CD14-positive monocyte (primary cell): Measurements from ENCODE around the gene LINC00237. TPM values are rescaled to one million over a fixed set of nuclear protein-coding genes. Genes with fewer than 3 reads are reported as not detected.

Experiments
- DNase-seq, 3 donors: peaks; one replicate each; pipeline ENCODE4 v3.0.0-alpha.2; 2011 to 2022
- H2AFZ ChIP-seq: 2 replicates; pipeline ENCODE4 v1.6.0; 2012; ENCODE audit warnings: mild to moderate bottlenecking, low read depth, low read length, inconsistent platforms; ENCODE audit not compliant: insufficient read depth, poor library complexity, severe bottlenecking
- H3K27ac ChIP-seq, 2 donors: 1 replicate in 1 of 2; 2 replicates in 1 of 2; pipeline ENCODE4 v1.5.1; 2012 to 2013; ENCODE audit warnings: low read length in 2 of 2, control low read depth in 1 of 2, inconsistent platforms in 1 of 2, low read depth in 1 of 2, mild to moderate bottlenecking in 1 of 2
- H3K27me3 ChIP-seq, 2 donors: one replicate each; pipeline versions ENCODE4 v1.6.0 to v1.6.1; 2011 to 2013; ENCODE audit warnings: low read length in 2 of 2; ENCODE audit not compliant: control insufficient read depth in 2 of 2, insufficient read depth in 2 of 2
- H3K36me3 ChIP-seq, 2 donors: replicated peaks in 1 of 2; 1 replicate in 1 of 2; 2 replicates in 1 of 2; pipeline versions ENCODE4 v1.5.1 to v1.6.1; 2012 to 2013; ENCODE audit warnings: low read length in 2 of 2, control low read depth in 1 of 2, inconsistent platforms in 1 of 2, mild to moderate bottlenecking in 1 of 2; ENCODE audit not compliant: insufficient read depth in 2 of 2, control insufficient read depth in 1 of 2
- H3K4me1 ChIP-seq, 2 donors: 1 replicate in 1 of 2; 2 replicates in 1 of 2; pipeline versions ENCODE4 v1.5.1 to v1.6.1; 2012 to 2013; ENCODE audit warnings: low read length in 2 of 2, control low read depth in 1 of 2, inconsistent platforms in 1 of 2, mild to moderate bottlenecking in 1 of 2, moderate library complexity in 1 of 2; ENCODE audit not compliant: insufficient read depth in 2 of 2, control insufficient read depth in 1 of 2
- H3K4me2 ChIP-seq: replicated peaks from 2 replicates; pipeline ENCODE3; 2012; ENCODE audit warnings: low read length, moderate library complexity, mild to moderate bottlenecking; ENCODE audit not compliant: poor library complexity, severe bottlenecking; ENCODE audit errors: extremely low read depth
- H3K4me3 ChIP-seq, 3 experiments: fragments of 200-600 bp in 1 of 3; sonication (generic) in 1 of 3; replicated peaks in 1 of 3; 1 replicate in 2 of 3; 2 replicates in 1 of 3; pipeline ENCODE4 v1.5.1; 2011 to 2013; ENCODE audit warnings: low read length in 3 of 3, mild to moderate bottlenecking in 3 of 3, control low read depth in 2 of 3, low read depth in 2 of 3, inconsistent platforms in 1 of 3, moderate library complexity in 1 of 3
- H3K79me2 ChIP-seq: 2 replicates; pipeline ENCODE4 v1.6.0; 2012; ENCODE audit warnings: mild to moderate bottlenecking, control low read depth, inconsistent platforms, low read length, moderate library complexity; ENCODE audit not compliant: insufficient read depth
- H3K9ac ChIP-seq: 2 replicates; pipeline ENCODE4 v1.6.0; 2017; ENCODE audit warnings: low read length, mild to moderate bottlenecking; ENCODE audit not compliant: insufficient read depth, poor library complexity, severe bottlenecking
- H3K9me3 ChIP-seq, 2 donors: replicated peaks in 1 of 2; 1 replicate in 1 of 2; 2 replicates in 1 of 2; pipeline versions ENCODE4 v1.5.1 to v1.6.1; 2012 to 2013; ENCODE audit warnings: low read length in 2 of 2, control low read depth in 1 of 2; ENCODE audit not compliant: control insufficient read depth in 1 of 2, insufficient read depth in 1 of 2
- H4K20me1 ChIP-seq: 2 replicates; pipeline ENCODE4 v1.6.0; 2012; ENCODE audit warnings: mild to moderate bottlenecking, low read length, control low read depth, moderate library complexity; ENCODE audit not compliant: insufficient read depth
- H3K27ac Mint-ChIP-seq, 7 donors: one replicate each; pipeline ENCODE4 v1.8.0; 2020; ENCODE audit warnings: mild to moderate bottlenecking in 7 of 7, mixed read lengths in 7 of 7, moderate library complexity in 6 of 7, inconsistent platforms in 2 of 7
- H3K27me3 Mint-ChIP-seq, 3 donors: one replicate each; pipeline ENCODE4 v1.8.0; 2021 to 2022; ENCODE audit warnings: low read depth in 3 of 3, mild to moderate bottlenecking in 3 of 3, mixed read lengths in 3 of 3, moderate library complexity in 3 of 3, inconsistent platforms in 1 of 3
- H3K36me3 Mint-ChIP-seq, 2 donors: one replicate each; pipeline ENCODE4 v1.8.0; 2020; ENCODE audit warnings: mixed read lengths in 2 of 2, inconsistent platforms in 1 of 2, mild to moderate bottlenecking in 1 of 2
- H3K4me1 Mint-ChIP-seq: one replicate; pipeline ENCODE4 v1.8.0; 2020; ENCODE audit warnings: mild to moderate bottlenecking, mixed read lengths
- H3K4me3 Mint-ChIP-seq, 2 donors: one replicate each; pipeline ENCODE4 v1.8.0; 2020; ENCODE audit warnings: mild to moderate bottlenecking in 2 of 2, mixed read lengths in 2 of 2, moderate library complexity in 1 of 2
- H3K9me3 Mint-ChIP-seq, 7 donors: one replicate each; pipeline ENCODE4 v1.8.0; 2020 to 2022; ENCODE audit warnings: mixed read lengths in 7 of 7, mild to moderate bottlenecking in 6 of 7, moderate library complexity in 6 of 7, inconsistent platforms in 2 of 7
- WGBS: methylation state at CpG from one replicate; pipeline ENCODE4 v1.1.5; 2013; ENCODE audit warnings: missing lambda C conversion rate; ENCODE audit not compliant: insufficient coverage; 5-methylcytosine and 5-hydroxymethylcytosine counted together
- intact Hi-C, 2 donors: fragments of 100-400 bp; cut with micrococcal nuclease; formaldehyde crosslinking; loops; one replicate each; pipeline versions ENCODE4 v1.15.0 to v1.15.1; 2023
- polyA plus RNA-seq, 3 donors: library from polyadenylated mRNA; depleted of rRNA in 1 of 3; unstranded in 2 of 3; stranded (reverse) in 1 of 3; fragments of 300-500 nt in 2 of 3; fragments of >200 nt in 1 of 3; fragmentation: Illumina TruSeq in 2 of 3; gene quantifications; 1 replicate in 2 of 3; 2 replicates in 1 of 3; pipeline ENCODE4 v1.2.3, GENCODE V29; 2012 to 2021
- TF ChIP-seq, protein P1 (sequence below): fragments of 200-600 bp; IDR thresholded peaks from one replicate; pipeline ENCODE4 v1.8.0; 2022; ENCODE audit warnings: antibody characterized with exemption, mild to moderate bottlenecking

Gene LINC00237
- polyA plus RNA-seq, 3 donors: 0.31 to 0.39 TPM; not detected in 1

DNA sequence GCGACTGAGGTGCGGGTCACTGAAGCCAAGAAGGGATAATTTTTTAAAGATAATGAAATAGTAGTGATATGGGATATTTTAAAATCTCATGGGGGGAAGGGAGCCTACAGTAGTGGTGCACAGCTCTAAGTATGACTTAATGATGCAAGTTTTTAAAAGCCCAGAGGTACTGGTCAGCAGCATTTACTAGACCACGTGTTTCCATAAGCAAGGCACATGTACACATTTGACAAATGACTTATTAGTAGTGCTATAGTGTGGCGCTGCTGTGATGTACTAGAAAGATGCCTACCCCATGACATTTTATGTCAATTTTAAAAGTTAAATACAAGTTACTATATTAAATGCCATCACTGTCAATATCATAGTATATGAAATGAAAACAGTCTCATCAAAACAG is 7.5 kb upstream of the LINC00237 start:
- Histone ChIP-seq H2AFZ (no peak overlapping the region), H3K9ac (no peak overlapping the region), H3K79me2 (no peaks in the 10 kb centered on the region), H3K27me3 (peaks cover 45 to 78% of the 10 kb centered on the region in 2 donors), H3K27ac (no peak overlapping the region), H4K20me1 (no peaks in the 10 kb centered on the region), H3K4me3 (no peak overlapping the region), H3K4me1 (no peaks in the 10 kb centered on the region), H3K9me3 (no peaks in the 10 kb centered on the region), H3K4me2 (no peak overlapping the region), H3K36me3 (no peaks in the 10 kb centered on the region)
- 100% methylated on average over 2 of the region's 4 CpGs for WGBS
- Mint-ChIP-seq H3K27ac (no peak overlapping the region), H3K4me3 (no peak overlapping the region), H3K4me1 (no peaks in the 10 kb centered on the region), H3K27me3 (peaks cover 36 to 77% (median 48%) of the 10 kb centered on the region in 3 donors), H3K9me3 (peaks cover 0 to 4% (median 1%) of the 10 kb centered on the region in 7 donors), H3K36me3 (no peaks in the 10 kb centered on the region)
- no peak for DNase-seq
- intact Hi-C loops: no loop called here
- TF ChIP-seq, protein P1, sequence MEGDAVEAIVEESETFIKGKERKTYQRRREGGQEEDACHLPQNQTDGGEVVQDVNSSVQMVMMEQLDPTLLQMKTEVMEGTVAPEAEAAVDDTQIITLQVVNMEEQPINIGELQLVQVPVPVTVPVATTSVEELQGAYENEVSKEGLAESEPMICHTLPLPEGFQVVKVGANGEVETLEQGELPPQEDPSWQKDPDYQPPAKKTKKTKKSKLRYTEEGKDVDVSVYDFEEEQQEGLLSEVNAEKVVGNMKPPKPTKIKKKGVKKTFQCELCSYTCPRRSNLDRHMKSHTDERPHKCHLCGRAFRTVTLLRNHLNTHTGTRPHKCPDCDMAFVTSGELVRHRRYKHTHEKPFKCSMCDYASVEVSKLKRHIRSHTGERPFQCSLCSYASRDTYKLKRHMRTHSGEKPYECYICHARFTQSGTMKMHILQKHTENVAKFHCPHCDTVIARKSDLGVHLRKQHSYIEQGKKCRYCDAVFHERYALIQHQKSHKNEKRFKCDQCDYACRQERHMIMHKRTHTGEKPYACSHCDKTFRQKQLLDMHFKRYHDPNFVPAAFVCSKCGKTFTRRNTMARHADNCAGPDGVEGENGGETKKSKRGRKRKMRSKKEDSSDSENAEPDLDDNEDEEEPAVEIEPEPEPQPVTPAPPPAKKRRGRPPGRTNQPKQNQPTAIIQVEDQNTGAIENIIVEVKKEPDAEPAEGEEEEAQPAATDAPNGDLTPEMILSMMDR: no peak

DNA sequence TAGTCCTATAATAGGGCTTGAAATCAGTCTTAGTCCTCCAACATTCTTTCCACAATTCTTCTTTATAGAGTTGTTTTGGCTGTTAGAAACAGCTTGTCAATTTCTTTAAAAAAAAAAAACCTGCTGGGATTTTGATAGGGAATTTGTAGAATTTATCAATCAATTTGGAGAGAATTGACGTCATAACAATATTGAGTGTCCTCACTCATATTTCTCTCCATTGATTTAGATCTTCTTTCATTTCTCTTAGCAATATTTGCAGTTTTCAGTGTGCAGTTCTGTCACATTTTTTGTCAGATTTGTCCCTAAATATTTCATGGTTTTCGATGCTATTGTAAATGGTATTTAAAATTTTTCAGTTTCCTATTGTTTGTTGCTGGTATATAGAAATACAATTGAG is 5.3 kb upstream of the LINC00237 start:
- peaks cover 0 to 10% of the 10 kb centered on the region in 2 donors for H3K9me3 ChIP-seq
- no peaks in the 10 kb centered on the region for H3K79me2 ChIP-seq
- intact Hi-C loops: no loop called here
- Mint-ChIP-seq H3K27ac (no peak overlapping the region), H3K4me1 (no peaks in the 10 kb centered on the region), H3K9me3 (peaks cover 0 to 9% (median 5%) of the 10 kb centered on the region in 7 donors), H3K27me3 (peaks cover 58 to 78% (median 60%) of the 10 kb centered on the region in 3 donors), H3K4me3 (no peak overlapping the region), H3K36me3 (peaks cover 0 to 3% of the 10 kb centered on the region in 2 donors)
- H3K27me3 ChIP-seq: peaks cover 61 to 88% of the 10 kb centered on the region in 2 donors
- no CpG with 5 or more reads among the region's 2 CpGs for WGBS
- TF ChIP-seq, protein P1: no peak
- H3K27ac ChIP-seq: no peak overlapping the region
- H3K4me2 ChIP-seq: no peak overlapping the region
- DNase-seq: no peak
- no peaks in the 10 kb centered on the region for H3K36me3 ChIP-seq
- H2AFZ ChIP-seq: no peak overlapping the region
- no peak overlapping the region for H3K9ac ChIP-seq
- no peak overlapping the region for H3K4me3 ChIP-seq
- H3K4me1 ChIP-seq: no peaks in the 10 kb centered on the region
- no peaks in the 10 kb centered on the region for H4K20me1 ChIP-seq
